Stomach (tissue), 9 donors: ENCODE data around the gene FSIP1. TPM values are rescaled to one million over a fixed set of nuclear protein-coding genes. Genes with fewer than 3 reads are reported as not detected.

ENCODE experiments used
- DNase-seq, 2 donors: peaks; one replicate each; pipeline versions ENCODE4 v3.0.0 to v3.0.0-alpha.2; 2013 to 2019
- H3K27ac ChIP-seq, 5 donors: fragments of 200-600 bp in 4 of 5; sonication (generic) in 4 of 5; one replicate each; pipeline ENCODE4 v1.5.1; 2013 to 2019; ENCODE audit warnings: mild to moderate bottlenecking in 1 of 5, moderate library complexity in 1 of 5
- H3K27me3 ChIP-seq, 3 donors: fragments of 200-600 bp; sonication (generic); one replicate each; pipeline ENCODE4 v1.5.1; 2017 to 2019; ENCODE audit warnings: mixed run types in 1 of 3
- H3K36me3 ChIP-seq, 4 donors: fragments of 200-600 bp; sonication (generic); 1 replicate in 3 of 4; 2 replicates in 1 of 4; pipeline ENCODE4 v1.5.1; 2016 to 2019
- H3K4me1 ChIP-seq, 4 donors: fragments of 200-600 bp; sonication (generic); one replicate each; pipeline ENCODE4 v1.5.1; 2016 to 2019
- H3K4me3 ChIP-seq, 4 donors: fragments of 200-600 bp; sonication (generic) in 3 of 4; one replicate each; pipeline ENCODE4 v1.5.1; 2016 to 2019; ENCODE audit warnings: mild to moderate bottlenecking in 1 of 4
- H3K9me3 ChIP-seq, 4 donors: fragments of 200-600 bp; sonication (generic); one replicate each; pipeline ENCODE4 v1.5.1; 2016 to 2019
- EP300 ChIP-seq: sonication (generic); formaldehyde crosslinking; IDR thresholded peaks from one replicate; pipeline ENCODE4 v1.6.1; 2017; ENCODE audit warnings: antibody characterized with exemption
- POLR2A ChIP-seq, 4 donors: fragments of 450-650 bp; IDR thresholded peaks; one replicate each; pipeline ENCODE4 v1.6.1; 2016; ENCODE audit warnings: antibody characterized with exemption in 4 of 4, control low read depth in 2 of 4, mild to moderate bottlenecking in 1 of 4, moderate library complexity in 1 of 4
- POLR2AphosphoS5 ChIP-seq, 3 donors: sonication (generic); formaldehyde crosslinking; IDR thresholded peaks; one replicate each; pipeline ENCODE4 v1.6.1; 2016; ENCODE audit warnings: antibody characterized with exemption in 3 of 3
- WGBS, 5 donors: extraction: QIAGEN DNeasy Blood & Tissue Kit in 3 of 5; methylation state at CpG; one replicate each; pipeline versions ENCODE4 v1.1.5 to v1.1.7; 2013 to 2018; 5-methylcytosine and 5-hydroxymethylcytosine counted together
- intact Hi-C: fragments of 100-400 bp; cut with DNase I; formaldehyde crosslinking; loops from one replicate; pipeline ENCODE4 v1.15.1; 2023; ENCODE audit warnings: low total_unique reads
- polyA plus RNA-seq, 3 donors: library from polyadenylated mRNA; stranded (reverse); fragments of 200-250 nt; gene quantifications; one replicate each; pipeline ENCODE4 v1.2.3, GENCODE V29; 2013
- total RNA-seq, 5 donors: library from RNA; depleted of rRNA; stranded (reverse); fragments of >200 nt; gene quantifications; one replicate each; pipeline versions ENCODE4 v1.1.0 to v1.2.3, GENCODE V29; 2014 to 2016
- TF ChIP-seq, protein P1 (sequence below), 7 experiments: fragments of 450-650 bp in 4 of 7; fragments of 200-600 bp in 3 of 7; sonication (generic) in 3 of 7; IDR thresholded peaks; one replicate each; pipeline ENCODE4 v1.5.1; 2016 to 2019; ENCODE audit warnings: antibody characterized with exemption in 7 of 7, control low read depth in 2 of 7, mild to moderate bottlenecking in 1 of 7
- donor health status: healthy with polysubstance abuse.
- donor health status: Bipolar disorder and iron deficiency.
- donor health status: healthy.

The FSIP1 gene
- total and polyA plus RNA-seq, 8 donors: 0.08 to 141 (median 0.66) TPM

GRCh38 chr15:39556461-39556860 lies 226.2 kb downstream of the FSIP1 start:
- TF ChIP-seq, protein P1, sequence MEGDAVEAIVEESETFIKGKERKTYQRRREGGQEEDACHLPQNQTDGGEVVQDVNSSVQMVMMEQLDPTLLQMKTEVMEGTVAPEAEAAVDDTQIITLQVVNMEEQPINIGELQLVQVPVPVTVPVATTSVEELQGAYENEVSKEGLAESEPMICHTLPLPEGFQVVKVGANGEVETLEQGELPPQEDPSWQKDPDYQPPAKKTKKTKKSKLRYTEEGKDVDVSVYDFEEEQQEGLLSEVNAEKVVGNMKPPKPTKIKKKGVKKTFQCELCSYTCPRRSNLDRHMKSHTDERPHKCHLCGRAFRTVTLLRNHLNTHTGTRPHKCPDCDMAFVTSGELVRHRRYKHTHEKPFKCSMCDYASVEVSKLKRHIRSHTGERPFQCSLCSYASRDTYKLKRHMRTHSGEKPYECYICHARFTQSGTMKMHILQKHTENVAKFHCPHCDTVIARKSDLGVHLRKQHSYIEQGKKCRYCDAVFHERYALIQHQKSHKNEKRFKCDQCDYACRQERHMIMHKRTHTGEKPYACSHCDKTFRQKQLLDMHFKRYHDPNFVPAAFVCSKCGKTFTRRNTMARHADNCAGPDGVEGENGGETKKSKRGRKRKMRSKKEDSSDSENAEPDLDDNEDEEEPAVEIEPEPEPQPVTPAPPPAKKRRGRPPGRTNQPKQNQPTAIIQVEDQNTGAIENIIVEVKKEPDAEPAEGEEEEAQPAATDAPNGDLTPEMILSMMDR (IDR thresholded peaks at IDR 0.05): no peak
- TF ChIP-seq EP300 (no peak), POLR2AphosphoS5 (IDR thresholded peaks at IDR 0.05) (no peak), POLR2A (IDR thresholded peaks at IDR 0.05) (no peak)
- 75 to 86% (median 81%) methylated on average over 7 of the region's 7 CpGs for WGBS, 5 donors
- no peaks in the 10 kb centered on the region for H3K27me3 ChIP-seq
- peaks cover 0 to 20% (median 5%) of the 10 kb centered on the region in 4 donors for H3K4me1 ChIP-seq
- DNase-seq: no peak
- intact Hi-C loops: no loop called here
- no peaks in the 10 kb centered on the region for H3K9me3 ChIP-seq
- H3K27ac ChIP-seq: no peak overlapping the region
- H3K36me3 ChIP-seq: no peaks in the 10 kb centered on the region
- H3K4me3 ChIP-seq: no peak overlapping the region

DNA sequence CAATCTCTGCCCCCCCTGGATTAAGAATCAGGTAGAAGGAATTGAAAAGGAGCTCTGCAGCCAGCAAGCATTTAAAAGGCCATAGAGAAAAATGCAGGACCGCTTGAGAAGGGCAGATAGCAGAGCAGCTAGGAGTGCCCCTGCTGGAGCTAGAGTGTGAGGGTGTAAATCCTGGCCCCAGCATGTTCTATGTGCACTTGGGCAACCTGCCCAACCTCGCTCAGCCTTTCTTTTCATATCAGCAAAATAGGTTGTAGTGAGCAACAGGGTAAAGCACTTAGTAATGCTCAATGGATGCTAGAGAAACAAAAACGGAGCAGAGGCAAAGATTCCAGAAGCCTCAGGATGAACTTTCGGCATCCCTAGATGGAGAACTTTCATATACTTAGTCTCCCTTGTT lies 226.8 kb downstream of the FSIP1 start:
- 49 to 65% (median 57%) methylated on average over 4 of the region's 4 CpGs for WGBS, 5 donors
- Histone ChIP-seq H3K36me3 (no peaks in the 10 kb centered on the region), H3K27me3 (no peaks in the 10 kb centered on the region), H3K27ac (no peak overlapping the region), H3K4me3 (no peak overlapping the region), H3K4me1 (peaks cover 0 to 20% (median 5%) of the 10 kb centered on the region in 4 donors), H3K9me3 (no peaks in the 10 kb centered on the region)
- TF ChIP-seq, protein P1 (IDR thresholded peaks at IDR 0.05): no peak
- TF ChIP-seq POLR2AphosphoS5 (IDR thresholded peaks at IDR 0.05) (no peak), EP300 (no peak), POLR2A (IDR thresholded peaks at IDR 0.05) (no peak)
- intact Hi-C loops: no loop called here
- no peak for DNase-seq

- intact Hi-C loops: no loop called here
- no peaks in the 10 kb centered on the region for H3K9me3 ChIP-seq
- no peaks in the 10 kb centered on the region for H3K36me3 ChIP-seq
- no peak for TF ChIP-seq EP300
- TF ChIP-seq POLR2AphosphoS5 (IDR thresholded peaks at IDR 0.05): no peak
- TF ChIP-seq, protein P1 (IDR thresholded peaks at IDR 0.05): no peak
- no peak for TF ChIP-seq POLR2A (IDR thresholded peaks at IDR 0.05)
- no peak for DNase-seq
- no peaks in the 10 kb centered on the region for H3K27me3 ChIP-seq
- no peak overlapping the region for H3K4me3 ChIP-seq
- peaks cover 0 to 20% (median 5%) of the 10 kb centered on the region in 4 donors for H3K4me1 ChIP-seq
- H3K27ac ChIP-seq: no peak overlapping the region
Measured at GRCh38 chr15:39554746-39555387, 227.8 kb downstream of the FSIP1 start.

DNA sequence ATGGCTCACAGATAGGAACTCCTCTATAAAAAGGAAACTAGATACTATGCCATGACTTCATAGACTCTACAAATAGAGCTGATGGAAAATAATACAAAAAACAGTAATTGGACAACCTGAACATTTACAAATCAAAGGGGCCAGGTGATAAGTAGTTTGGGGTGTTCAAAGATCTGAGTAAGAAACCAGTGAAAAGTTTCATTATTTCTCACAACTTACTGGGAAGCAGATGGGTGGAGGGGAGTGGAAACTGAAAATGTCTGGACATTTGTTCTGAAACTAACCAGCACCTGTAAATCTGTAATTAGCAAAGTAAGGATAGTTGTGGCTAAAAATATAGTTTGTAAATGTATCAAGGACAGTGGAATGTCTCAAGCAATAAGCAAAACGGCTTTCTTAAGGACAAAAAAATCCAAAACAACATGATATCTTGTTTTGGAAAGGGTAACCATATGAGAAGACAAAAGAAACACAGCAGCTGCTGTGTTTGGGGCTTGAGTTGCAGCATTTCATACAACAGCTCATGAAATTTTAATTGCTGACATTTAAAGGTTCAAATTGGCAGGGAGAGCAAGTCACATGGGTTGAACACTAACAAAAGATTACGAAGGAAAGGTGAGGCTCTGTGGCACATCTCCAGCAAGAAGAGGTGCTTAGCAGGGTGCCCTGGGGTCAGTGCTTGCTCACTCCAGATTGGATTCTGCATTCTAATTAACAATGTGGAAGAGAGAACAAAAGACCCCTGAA lies 228.5 kb downstream of the FSIP1 start:
- no peak overlapping the region for H3K27ac ChIP-seq
- no peak for TF ChIP-seq POLR2AphosphoS5 (IDR thresholded peaks at IDR 0.05)
- no peak for TF ChIP-seq POLR2A (IDR thresholded peaks at IDR 0.05)
- no peak for TF ChIP-seq EP300
- TF ChIP-seq, protein P1 (IDR thresholded peaks at IDR 0.05): no peak
- 22 to 36% (median 25%) methylated on average over 2 of the region's 2 CpGs for WGBS, 5 donors
- H3K4me3 ChIP-seq: no peak overlapping the region
- DNase-seq: no peak
- no peaks in the 10 kb centered on the region for H3K36me3 ChIP-seq
- intact Hi-C loops: no loop called here
- no peaks in the 10 kb centered on the region for H3K27me3 ChIP-seq
- no peaks in the 10 kb centered on the region for H3K9me3 ChIP-seq
- H3K4me1 ChIP-seq: peaks cover 0 to 20% (median 5%) of the 10 kb centered on the region in 4 donors
